ENCODE results near the gene PHF11. TPM values are rescaled to one million over a fixed set of nuclear protein-coding genes. Genes with fewer than 3 reads are reported as not detected.
"Not testable (repeated sequence)": the region's sequence is repeated elsewhere in the genome, so short reads cannot be mapped to it uniquely, and the experiment has no call there.

PHF11 gene
- total RNA-seq, 1 donor from 2014 or later = 19.4 TPM

DNA sequence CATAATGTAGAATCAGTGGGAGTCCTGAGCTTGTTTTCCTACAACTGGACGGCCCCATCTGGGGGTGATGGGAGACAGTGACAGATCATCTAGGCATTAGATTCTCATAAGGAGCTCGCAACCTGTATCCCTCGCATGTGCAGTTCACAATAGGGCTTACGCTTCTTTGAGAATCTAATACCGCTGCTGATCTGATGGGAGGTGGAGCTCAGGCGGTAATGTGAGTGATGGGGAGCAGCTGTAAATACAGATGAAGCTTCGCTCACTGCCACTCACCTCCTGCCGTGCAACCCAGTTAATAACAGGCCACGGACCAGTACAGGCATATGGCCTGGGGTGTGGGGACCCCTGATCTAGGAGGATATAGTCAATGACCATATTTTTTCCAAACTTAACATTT, 50.8 kb downstream of the PHF11 start:
- DNase-seq = no peak

DNA sequence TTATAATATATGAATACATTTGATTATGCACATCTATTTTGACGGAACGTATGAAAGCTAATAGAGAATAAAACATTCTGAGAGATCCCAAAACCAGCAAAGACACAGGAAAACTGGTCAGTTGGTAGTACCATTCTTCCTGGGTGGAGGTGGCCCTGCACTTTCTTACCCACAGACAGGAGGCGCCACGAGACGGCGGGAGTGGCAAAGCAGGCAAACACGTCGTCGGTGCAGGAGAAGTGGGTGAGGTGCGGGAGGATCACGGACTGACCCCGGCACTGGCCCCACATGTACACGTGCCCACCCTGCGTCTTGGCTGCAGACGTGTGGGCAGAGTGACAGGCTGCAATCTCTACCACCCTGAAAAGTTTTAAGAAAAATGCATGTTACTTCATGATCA, 53.5 kb downstream of the PHF11 start:
- DNase-seq = no peak

DNA sequence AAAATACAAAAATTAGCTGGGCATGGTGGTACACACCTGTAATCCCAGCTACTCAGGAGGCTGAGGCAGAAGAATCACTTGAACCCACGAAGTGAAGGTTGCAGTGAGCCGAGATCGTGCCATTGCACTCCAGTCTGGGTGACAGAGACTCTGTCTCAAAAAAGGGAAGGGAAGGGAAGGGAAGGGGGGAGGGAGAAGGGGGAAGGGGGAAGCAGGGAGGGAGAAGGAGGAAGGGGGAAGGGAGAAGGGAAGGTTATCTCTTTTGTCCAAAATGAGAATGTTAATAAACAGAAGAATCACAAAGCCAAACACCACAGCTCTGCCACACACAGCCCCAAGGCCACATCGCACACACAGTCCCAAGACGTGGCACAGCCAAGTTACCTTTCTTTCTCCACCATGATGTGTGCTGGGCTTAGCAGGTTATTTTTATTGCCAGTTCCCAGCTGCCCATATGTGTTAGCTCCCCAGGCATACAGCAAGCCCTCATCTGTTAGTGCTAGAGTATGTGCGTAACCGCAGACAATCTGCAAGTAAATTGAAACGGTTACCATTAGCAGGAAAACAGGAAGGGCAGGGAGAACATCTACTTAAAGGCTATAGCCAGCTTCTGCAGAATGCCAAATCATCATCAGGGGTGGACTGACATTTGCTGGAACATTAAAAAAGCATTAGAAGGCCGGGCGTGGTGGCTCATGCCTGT, 55.3 kb downstream of the PHF11 start:
- DNase-seq = no peak

- DNase-seq = no peak
Measured at GRCh38 chr13:49553888-49554287, 58.1 kb downstream of the PHF11 start.

DNA sequence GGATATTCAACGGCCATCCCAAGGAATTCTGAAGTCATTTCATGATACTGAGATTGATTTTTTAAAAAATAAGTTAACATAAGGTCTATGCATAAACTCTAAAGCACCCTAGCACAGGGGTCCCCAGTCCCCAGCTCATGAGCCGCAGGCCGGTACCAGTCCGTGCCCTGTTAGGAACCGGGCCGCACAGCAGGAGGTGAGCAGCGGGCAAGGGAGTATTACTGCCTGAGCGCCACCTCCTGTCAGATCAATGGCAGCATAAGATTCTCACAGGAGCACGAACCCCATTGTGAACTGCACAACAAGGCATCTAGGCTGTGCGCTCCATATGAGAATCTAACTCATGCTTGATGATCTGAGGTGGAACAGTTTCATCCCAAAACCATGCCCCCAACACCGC, 58.6 kb downstream of the PHF11 start:
- DNase-seq = no peak

DNA sequence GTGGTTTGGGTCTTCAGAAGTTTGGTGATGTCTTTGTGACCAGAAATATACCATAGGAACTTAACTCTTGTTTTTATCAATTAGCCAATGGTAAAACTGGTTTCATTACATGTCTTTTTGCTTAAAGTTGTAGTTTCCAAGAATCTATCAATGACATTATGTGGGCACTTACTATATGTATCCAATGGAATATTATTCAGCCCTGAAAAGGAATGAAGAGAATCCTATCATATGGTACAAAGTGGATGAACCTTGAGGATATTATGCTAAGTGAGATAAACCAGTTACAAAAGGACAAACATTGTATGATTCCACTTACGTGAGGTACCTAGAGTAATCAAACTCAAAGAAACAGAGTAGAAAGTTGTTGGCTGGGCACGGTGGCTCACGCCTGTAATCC, 63.3 kb downstream of the PHF11 start:
- no peak for DNase-seq

DNA sequence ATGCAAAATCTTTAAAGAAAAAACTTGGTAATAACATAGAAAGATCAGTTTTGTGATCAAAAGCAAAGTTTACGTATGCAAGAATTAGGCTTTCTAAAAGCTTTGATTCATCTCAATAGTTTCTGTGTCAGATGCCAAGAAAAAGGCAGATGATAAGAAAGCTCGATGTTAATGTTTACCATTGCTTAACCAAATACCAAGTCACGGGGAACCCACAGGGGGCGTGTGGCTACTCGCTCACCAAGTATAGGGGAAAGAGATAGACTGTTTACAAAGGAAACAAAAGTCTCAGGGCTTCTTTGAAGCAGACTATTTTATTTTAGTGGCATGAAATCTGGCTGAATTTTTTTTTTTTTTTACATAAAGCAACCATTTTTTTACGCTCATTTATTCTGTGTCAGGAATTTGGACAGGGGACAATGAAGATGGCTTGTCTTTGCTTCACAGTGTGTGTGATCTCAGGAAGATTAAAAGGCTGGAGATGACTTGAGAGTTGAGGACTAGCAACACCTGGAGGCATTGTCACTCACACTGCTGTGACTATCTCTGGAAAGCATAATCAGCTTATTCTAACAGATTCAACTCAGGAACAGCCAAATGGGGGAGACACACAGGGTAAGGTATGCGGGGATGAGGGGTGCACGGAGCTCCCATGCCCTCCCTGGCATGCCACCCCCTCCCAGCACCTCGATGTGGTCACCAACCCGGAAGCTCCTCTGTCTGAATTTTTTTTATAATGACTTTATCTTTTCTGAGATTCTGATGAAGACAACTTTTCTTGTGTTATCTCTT, 64.7 kb downstream of the PHF11 start:
- peak; percentile 28 for DNase-seq

- DNase-seq = no peak
Measured at GRCh38 chr13:49561062-49561410, 65.3 kb downstream of the PHF11 start.

- no peak for DNase-seq
Measured at GRCh38 chr13:49563516-49563915, 67.8 kb downstream of the PHF11 start.

GRCh38 chr13:49565461-49565860, 69.7 kb downstream of the PHF11 start:
- DNase-seq = not testable (repeated sequence)

DNA sequence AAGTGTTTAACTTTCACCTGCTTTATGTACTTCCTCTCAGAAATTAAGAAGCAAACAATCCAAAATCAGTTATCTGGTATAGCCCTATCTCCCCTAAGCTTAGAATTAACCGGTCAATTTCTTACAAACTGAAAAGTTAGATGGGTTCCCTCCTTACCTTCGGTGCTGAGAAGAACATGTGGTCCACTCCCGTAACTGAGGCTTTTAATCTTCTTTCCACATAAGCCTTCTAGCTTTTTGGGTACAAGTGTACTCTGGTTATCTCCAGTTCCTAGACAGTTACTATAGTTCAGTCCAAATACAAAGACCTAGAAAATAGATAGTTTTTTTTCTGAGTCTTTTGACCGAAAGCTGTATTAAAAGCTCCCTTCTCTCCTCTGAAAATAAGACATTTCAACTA, 70.7 kb downstream of the PHF11 start:
- no peak for DNase-seq

GRCh38 chr13:49567491-49567890, 71.7 kb downstream of the PHF11 start:
- DNase-seq = no peak

DNA sequence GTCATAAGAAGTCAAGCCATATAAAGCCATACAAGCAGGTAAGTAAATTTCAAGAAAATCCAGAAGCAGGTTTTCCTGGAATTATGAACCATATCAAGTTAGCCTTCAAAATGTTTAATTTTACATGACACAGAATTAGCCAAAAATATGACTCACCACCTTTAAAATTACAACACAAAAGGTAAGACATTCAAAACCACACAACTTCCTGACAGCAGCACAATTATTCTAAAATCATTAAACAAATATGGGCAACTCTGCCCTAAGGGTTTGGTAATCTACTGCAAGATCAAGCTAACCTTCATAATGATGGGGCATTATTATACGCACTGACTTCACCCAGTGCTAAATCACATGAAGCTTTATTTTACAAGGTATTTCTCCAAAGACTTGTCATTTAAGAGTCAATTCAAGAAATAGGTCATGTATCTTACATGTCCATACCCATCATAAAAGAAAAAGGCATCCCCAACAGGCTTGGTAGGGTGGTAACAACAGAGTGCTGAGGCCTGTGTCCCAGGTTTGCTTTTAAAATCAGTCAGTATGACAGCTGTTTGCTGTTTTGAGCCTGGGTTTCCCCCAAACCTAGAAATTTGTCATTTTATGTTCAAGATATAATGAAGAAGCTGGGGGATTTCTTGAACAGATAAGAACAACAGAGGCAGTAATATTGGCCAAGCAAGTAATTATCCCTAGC, 74.4 kb downstream of the PHF11 start:
- DNase-seq = peak; percentile 19

GRCh38 chr13:49571299-49572240, 75.8 kb downstream of the PHF11 start:
- DNase-seq = no peak

Other genes starting within 250 kb of the PHF11 start
- 8.3 TPM for gene CDADC1, start 248.0 kb upstream of the PHF11 start, total RNA-seq
- 14.7 TPM for gene CAB39L, start 51.9 kb upstream of the PHF11 start, total RNA-seq
- 15.1 TPM for gene SETDB2, start 51.7 kb upstream of the PHF11 start, total RNA-seq
- gene RCBTB1, start 89.6 kb downstream of the PHF11 start, total RNA-seq = 29.3 TPM
- 0.92 TPM for gene ARL11, start 132.6 kb downstream of the PHF11 start, total RNA-seq
- gene EBPL, start 195.5 kb downstream of the PHF11 start, total RNA-seq = 37.0 TPM